NB4 (cell line): ENCODE data around the gene GINS2.

Experiments
- DNase-seq: peaks from one replicate; pipeline ENCODE4 v3.0.0; 2010; ENCODE audit warnings: low read depth
- H3K4me3 ChIP-seq: one replicate; pipeline ENCODE4 v1.5.1; 2011; ENCODE audit warnings: mild to moderate bottlenecking, low read depth, low read length, moderate library complexity
- CTCF ChIP-seq: IDR thresholded peaks from one replicate; pipeline ENCODE4 v1.5.1; 2012; ENCODE audit warnings: low read depth, low read length
- MAX ChIP-seq: IDR thresholded peaks from 2 replicates; pipeline ENCODE4 v1.6.1; 2011; ENCODE audit warnings: low read depth, low read length
- MYC ChIP-seq: IDR thresholded peaks from 2 replicates; pipeline ENCODE4 v1.6.1; 2011; ENCODE audit warnings: low read depth, low read length
- POLR2A ChIP-seq: IDR thresholded peaks from 2 replicates; pipeline ENCODE4 v1.6.1; 2011; ENCODE audit warnings: mild to moderate bottlenecking; ENCODE audit not compliant: insufficient read length; ENCODE audit errors: extremely low read depth

GINS2 gene

GRCh38 chr16:85688586-85689284, at the start of gene GINS2:
Gene GINS2, minus strand, starts transcription at chr16:85688954. Its CDS starts 56 bp downstream, at chr16:85688898.
- DNase-seq, result peak; percentile 96
- TF ChIP-seq MYC (0 out of 2 replicates have a peak, but pooled peaks have one; percentile 56), MAX (no peak), CTCF (no peak), POLR2A (peak; percentile 56)

GRCh38 chr16:85736921-85737320, 48.2 kb upstream of the GINS2 start:
- no peak for DNase-seq
- TF ChIP-seq POLR2A, result no peak
- no peak for TF ChIP-seq MAX
- no peak for TF ChIP-seq CTCF
- TF ChIP-seq MYC, result no peak
- no peak overlapping the region for H3K4me3 ChIP-seq

More at GRCh38 chr16:85688586-85689284, at the start of gene GINS2:
- peak within 1 kb of the TSS; percentile 76 for H3K4me3 ChIP-seq

- peak; percentile 51 for DNase-seq
- H3K4me3 ChIP-seq, result no peak overlapping the region
- TF ChIP-seq CTCF (no peak), MYC (no peak), MAX (no peak)
Observed at GRCh38 chr16:85735946-85736345, 47.2 kb upstream of the GINS2 start.

GRCh38 chr16:85735225-85735635, 46.5 kb upstream of the GINS2 start:
- no peak overlapping the region for H3K4me3 ChIP-seq
- DNase-seq, result no peak
- no peak for TF ChIP-seq MAX
- TF ChIP-seq POLR2A, result no peak
- TF ChIP-seq MYC, result no peak

- peak; percentile 1 for TF ChIP-seq POLR2A
- TF ChIP-seq CTCF, result no peak
- H3K4me3 ChIP-seq, result no peak overlapping the region
- DNase-seq, result no peak
Observed at GRCh38 chr16:85734311-85735017, 45.7 kb upstream of the GINS2 start.

GRCh38 chr16:85733839-85734170, 45.1 kb upstream of the GINS2 start:
- peak; percentile 10 for TF ChIP-seq POLR2A
- TF ChIP-seq CTCF, result no peak
- DNase-seq, result peak; percentile 92
- peak overlapping the region; percentile 54 for H3K4me3 ChIP-seq
